NB4 (cell line): ENCODE data around the gene SHISA8.

ENCODE experiments used
- POLR2A ChIP-seq: IDR thresholded peaks from 2 replicates; pipeline ENCODE4 v1.6.1; 2011; ENCODE audit warnings: mild to moderate bottlenecking; ENCODE audit not compliant: insufficient read length; ENCODE audit errors: extremely low read depth
- TF ChIP-seq, protein P1 (sequence below): IDR thresholded peaks from one replicate; pipeline ENCODE4 v1.5.1; 2012; ENCODE audit warnings: low read depth, low read length
- TF ChIP-seq, protein P2 (sequence below): IDR thresholded peaks from 2 replicates; pipeline ENCODE4 v1.6.1; 2011; ENCODE audit warnings: low read depth, low read length

DNA sequence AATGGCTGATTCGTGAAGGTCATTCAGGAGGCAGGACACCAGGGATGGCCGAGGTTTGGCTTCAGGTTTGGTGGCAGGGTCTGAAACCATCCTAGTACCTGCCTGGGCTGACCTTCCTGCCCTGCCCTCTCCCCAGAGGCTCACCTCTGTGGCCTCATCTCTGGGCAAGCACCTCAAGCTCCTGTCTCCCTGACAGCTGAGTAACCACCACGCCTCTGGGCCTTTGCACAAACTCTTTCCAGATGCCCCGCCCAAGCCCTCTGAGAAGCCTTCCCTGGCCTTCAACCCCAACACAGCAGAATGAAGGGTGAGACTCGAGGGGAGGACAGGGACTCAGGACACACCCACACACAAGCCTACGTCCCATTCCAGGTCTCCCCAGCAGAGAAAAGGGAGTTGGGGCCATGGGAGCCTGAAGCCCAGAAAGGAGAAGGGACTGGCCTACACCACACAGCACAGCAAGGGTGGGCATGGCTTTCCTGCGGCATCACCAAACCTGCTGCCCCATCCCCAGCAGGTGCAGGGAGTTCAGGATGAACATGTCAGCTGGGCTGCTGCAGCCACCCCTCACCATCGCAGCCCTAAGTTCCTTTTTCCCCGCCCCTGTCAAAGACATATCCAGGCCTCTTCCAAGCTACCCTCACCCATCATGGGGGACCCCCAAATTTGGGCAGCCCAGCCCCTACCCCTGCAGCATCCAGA is 2.4 kb downstream of the SHISA8 start:
- TF ChIP-seq, protein P1, sequence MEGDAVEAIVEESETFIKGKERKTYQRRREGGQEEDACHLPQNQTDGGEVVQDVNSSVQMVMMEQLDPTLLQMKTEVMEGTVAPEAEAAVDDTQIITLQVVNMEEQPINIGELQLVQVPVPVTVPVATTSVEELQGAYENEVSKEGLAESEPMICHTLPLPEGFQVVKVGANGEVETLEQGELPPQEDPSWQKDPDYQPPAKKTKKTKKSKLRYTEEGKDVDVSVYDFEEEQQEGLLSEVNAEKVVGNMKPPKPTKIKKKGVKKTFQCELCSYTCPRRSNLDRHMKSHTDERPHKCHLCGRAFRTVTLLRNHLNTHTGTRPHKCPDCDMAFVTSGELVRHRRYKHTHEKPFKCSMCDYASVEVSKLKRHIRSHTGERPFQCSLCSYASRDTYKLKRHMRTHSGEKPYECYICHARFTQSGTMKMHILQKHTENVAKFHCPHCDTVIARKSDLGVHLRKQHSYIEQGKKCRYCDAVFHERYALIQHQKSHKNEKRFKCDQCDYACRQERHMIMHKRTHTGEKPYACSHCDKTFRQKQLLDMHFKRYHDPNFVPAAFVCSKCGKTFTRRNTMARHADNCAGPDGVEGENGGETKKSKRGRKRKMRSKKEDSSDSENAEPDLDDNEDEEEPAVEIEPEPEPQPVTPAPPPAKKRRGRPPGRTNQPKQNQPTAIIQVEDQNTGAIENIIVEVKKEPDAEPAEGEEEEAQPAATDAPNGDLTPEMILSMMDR = no peak
- no peak for TF ChIP-seq POLR2A
- TF ChIP-seq, protein P2, sequence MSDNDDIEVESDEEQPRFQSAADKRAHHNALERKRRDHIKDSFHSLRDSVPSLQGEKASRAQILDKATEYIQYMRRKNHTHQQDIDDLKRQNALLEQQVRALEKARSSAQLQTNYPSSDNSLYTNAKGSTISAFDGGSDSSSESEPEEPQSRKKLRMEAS = no peak
